K562 (cell line): ENCODE measurements around the gene DNAI7. TPM values are rescaled to one million over a fixed set of nuclear protein-coding genes. Genes with fewer than 3 reads are reported as not detected.

ENCODE experiments used
- ATAC-seq: fragments of 200-7000 bp; cut with Tn5 transposase; 3 replicates; pipeline ENCODE4 v1.9.1; 2020; ENCODE audit warnings: moderate library complexity
- BruUV-seq: library from RNA; stranded (reverse); fragments of 400-500 nt; replicated peaks from 2 replicates; lab custom pipeline; 2021; lab: Mats Ljungman, UMichigan
- CTCF ChIA-PET: fragments of 300-600 bp; formaldehyde crosslinking; extraction: SDS; loops from one replicate; lab custom pipeline; 2021; ENCODE audit warnings: low intra/inter-chr PET ratio; lab: Yijun Ruan, JAX
- POLR2A ChIA-PET: fragments of 300-600, 350-650 bp; sonication (Branson Sonifier 250); formaldehyde crosslinking; extraction: SDS; loops from one replicate; lab custom pipeline; 2021; ENCODE audit warnings: antibody characterized with exemption, inconsistent platforms; lab: Yijun Ruan, JAX
- DNase-seq, 4 experiments: peaks; one replicate each; pipeline versions ENCODE4 v3.0.0 to v3.0.0-alpha.2; 2011 to 2018; ENCODE audit warnings: low spot score in 3 of 4, mixed read lengths in 3 of 4; ENCODE audit errors: extremely low read depth in 1 of 4
- FAIRE-seq: peaks from 2 replicates; lab custom pipeline; 2011; peaks lifted over from hg19 to GRCh38; lab: Jason Lieb, UNC
- H2AFZ ChIP-seq: 2 replicates; pipeline ENCODE4 v1.6.0; 2011; ENCODE audit warnings: low read depth, low read length, control low read depth, inconsistent platforms
- H3K27ac ChIP-seq: fragments of 200-600 bp; 3 replicates; pipeline ENCODE4 v1.8.0; 2011; ENCODE audit warnings: low read depth, mild to moderate bottlenecking, control low read depth, inconsistent platforms, low read length, moderate library complexity, mixed read lengths; ENCODE audit errors: extremely low read depth
- H3K27me3 ChIP-seq, 2 experiments: fragments of 300-600 bp in 1 of 2; 2 replicates in 1 of 2; 3 replicates in 1 of 2; pipeline versions ENCODE4 v1.6.0 to v1.8.0; 2011; ENCODE audit warnings: inconsistent platforms in 2 of 2, low read length in 2 of 2, mild to moderate bottlenecking in 1 of 2, mixed read lengths in 1 of 2, moderate library complexity in 1 of 2; ENCODE audit not compliant: control insufficient read depth in 2 of 2, insufficient read depth in 2 of 2
- H3K36me3 ChIP-seq: fragments of 300-600 bp; 3 replicates; pipeline ENCODE4 v1.8.0; 2011; ENCODE audit warnings: mild to moderate bottlenecking, low read length, inconsistent platforms; ENCODE audit not compliant: control insufficient read depth, insufficient read depth
- H3K4me1 ChIP-seq, 2 experiments: fragments of 200-600 bp in 1 of 2; replicated peaks in 1 of 2; 2 replicates in 1 of 2; 3 replicates in 1 of 2; pipeline versions ENCODE4 v1.5.1 to v1.8.0; 2011; ENCODE audit warnings: inconsistent platforms in 2 of 2, low read length in 2 of 2, mild to moderate bottlenecking in 1 of 2, mixed read lengths in 1 of 2, moderate library complexity in 1 of 2; ENCODE audit not compliant: control insufficient read depth in 2 of 2, insufficient read depth in 2 of 2
- H3K4me2 ChIP-seq: 2 replicates; pipeline ENCODE4 v1.6.1; 2011; ENCODE audit warnings: low read length, control low read depth, inconsistent platforms, mixed read lengths; ENCODE audit not compliant: insufficient read depth
- H3K4me3 ChIP-seq: fragments of 200-600 bp; sonication (generic), shearing (Covaris generic); 2 replicates; pipeline ENCODE4 v1.5.1; 2016; ENCODE audit warnings: control low read depth, inconsistent platforms
- H3K79me2 ChIP-seq: fragments of 200-600 bp; 3 replicates; pipeline ENCODE4 v1.8.0; 2011; ENCODE audit warnings: low read length, inconsistent platforms; ENCODE audit not compliant: control insufficient read depth, insufficient read depth
- H3K9ac ChIP-seq, 2 experiments: 2 replicates each; pipeline versions ENCODE4 v1.6.0 to v1.6.1; 2011; ENCODE audit warnings: low read depth in 2 of 2, low read length in 2 of 2, control low read depth in 1 of 2, inconsistent platforms in 1 of 2, mild to moderate bottlenecking in 1 of 2, mixed read lengths in 1 of 2; ENCODE audit not compliant: insufficient read depth in 1 of 2
- H3K9me1 ChIP-seq: one replicate; pipeline ENCODE4 v1.6.0; 2011; ENCODE audit warnings: inconsistent platforms, mild to moderate bottlenecking, low read length, moderate library complexity; ENCODE audit not compliant: control insufficient read depth, insufficient read depth
- H3K9me3 ChIP-seq: replicated peaks from 2 replicates; pipeline ENCODE4 v1.5.1; 2011; ENCODE audit warnings: low read depth, low read length, inconsistent platforms; ENCODE audit not compliant: control insufficient read depth, insufficient read depth
- H4K20me1 ChIP-seq: replicated peaks from 2 replicates; pipeline ENCODE4 v1.6.1; 2011; ENCODE audit warnings: low read length, inconsistent platforms, mixed read lengths; ENCODE audit not compliant: control insufficient read depth, insufficient read depth
- CBFA2T3 ChIP-seq: fragments of 450-650 bp; IDR thresholded peaks from 2 replicates; pipeline ENCODE4 v1.6.1; 2017
- CBX8 ChIP-seq: fragments of 200-600 bp; sonication (generic); IDR thresholded peaks from 2 replicates; pipeline ENCODE4 v1.6.1; 2012; ENCODE audit warnings: borderline replicate concordance, mixed run types, low read depth, mild to moderate bottlenecking, moderate library complexity, mixed read lengths, low read length, control low read depth, inconsistent platforms; ENCODE audit not compliant: poor library complexity, severe bottlenecking; ENCODE audit errors: extremely low read depth
- CEBPB ChIP-seq: fragments of 450-650 bp; IDR thresholded peaks from 2 replicates; pipeline ENCODE4 v1.6.1; 2016; ENCODE audit warnings: missing genetic modification characterization, missing compliant biosample characterization
- CEBPG ChIP-seq, 3 experiments: fragments of 200-800 bp in 1 of 3; sonication (Bioruptor generic) in 1 of 3; sonication (generic) in 1 of 3; formaldehyde crosslinking in 1 of 3; IDR thresholded peaks in 2 of 3; conservative IDR thresholded peaks in 1 of 3; 2 replicates each; pipeline versions ENCODE4 v1.6.1 to v1.8.0; 2016 to 2022; ENCODE audit warnings: missing compliant biosample characterization in 2 of 3, missing genetic modification characterization in 2 of 3, mild to moderate bottlenecking in 1 of 3, missing genetic modification reagents in 1 of 3
- ETV6 ChIP-seq, 3 experiments: fragments of 150-350 bp in 1 of 3; sonication (generic) in 1 of 3; formaldehyde crosslinking in 1 of 3; IDR thresholded peaks; 2 replicates each; pipeline versions ENCODE4 v1.6.1 to v1.8.0; 2014 to 2022; ENCODE audit warnings: borderline replicate concordance in 2 of 3, low read depth in 2 of 3, antibody characterized with exemption in 1 of 3, low read length in 1 of 3, mild to moderate bottlenecking in 1 of 3, missing genetic modification reagents in 1 of 3
- MTA1 ChIP-seq: fragments of 450-650 bp; IDR thresholded peaks from 2 replicates; pipeline ENCODE4 v1.6.1; 2017; ENCODE audit warnings: borderline replicate concordance
- MXI1 ChIP-seq: IDR thresholded peaks from 2 replicates; pipeline ENCODE4 v1.6.1; 2011; ENCODE audit warnings: low read depth, mild to moderate bottlenecking, improper control_type of control experiment, low read length
- NRF1 ChIP-seq, 2 experiments: fragments of 450-650 bp; IDR thresholded peaks in 1 of 2; conservative IDR thresholded peaks in 1 of 2; 2 replicates each; pipeline ENCODE4 v1.6.1; 2014; ENCODE audit warnings: mild to moderate bottlenecking in 2 of 2
- PCBP2 ChIP-seq: fragments of 200-400 bp; formaldehyde crosslinking; IDR thresholded peaks from 2 replicates; pipeline ENCODE4 v1.6.1; 2018; ENCODE audit warnings: low read length, low read depth, mild to moderate bottlenecking, moderate library complexity; ENCODE audit not compliant: poor library complexity, severe bottlenecking
- RAD21 ChIP-seq, 2 experiments: fragments of 250-450 bp in 1 of 2; fragments of 450-650 bp in 1 of 2; sonication (Bioruptor Pico) in 1 of 2; formaldehyde crosslinking in 1 of 2; IDR thresholded peaks in 1 of 2; conservative IDR thresholded peaks in 1 of 2; 2 replicates each; pipeline versions ENCODE4 v1.4.0 to v1.8.0; 2020 to 2022; ENCODE audit warnings: mild to moderate bottlenecking in 2 of 2, moderate library complexity in 1 of 2
- RHOXF2B ChIP-seq: fragments of 250-450 bp; sonication (Bioruptor Pico); conservative IDR thresholded peaks from 2 replicates; pipeline ENCODE4 v1.5.1; 2021
- SMC3 ChIP-seq: conservative IDR thresholded peaks from 2 replicates; pipeline ENCODE4 v1.6.1; 2011; ENCODE audit warnings: low read depth, low read length, improper control_type of control experiment; ENCODE audit not compliant: insufficient read depth
- SRSF3 ChIP-seq: fragments of 200-400 bp; formaldehyde crosslinking; IDR thresholded peaks from 2 replicates; pipeline ENCODE4 v1.6.1; 2016; ENCODE audit warnings: mild to moderate bottlenecking, low read length, moderate library complexity; ENCODE audit not compliant: insufficient read depth
- TCF3 ChIP-seq: sonication (generic); formaldehyde crosslinking; IDR thresholded peaks from 2 replicates; pipeline ENCODE4 v1.4.0; 2020; ENCODE audit warnings: mild to moderate bottlenecking, missing genetic modification reagents
- TRIM28 ChIP-seq: fragments of 450-650 bp; IDR thresholded peaks from 2 replicates; pipeline ENCODE4 v1.6.1; 2017
- WGBS: fragments of 100-300 bp; shearing (Covaris generic); methylation state at CpG from one replicate; pipeline ENCODE4 v1.1.6; 2016; ENCODE audit warnings: low coverage, mixed read lengths; ENCODE audit not compliant: insufficient coverage; ENCODE audit errors: missing lambda C conversion rate; 5-methylcytosine and 5-hydroxymethylcytosine counted together
- in situ Hi-C: fragments of 300-500 bp; cut with MboI; formaldehyde crosslinking; loops from 4 replicates; pipeline ENCODE4 v1.15.0; 2018; ENCODE audit warnings: inconsistent platforms, mixed read lengths
- intact Hi-C: fragments of 100-400 bp; cut with micrococcal nuclease; formaldehyde crosslinking; loops from 2 replicates; pipeline ENCODE4 v1.14.2; 2022
- polyA plus RNA-seq, 8 experiments: library from polyadenylated mRNA; depleted of rRNA in 4 of 8; stranded (reverse) in 5 of 8; unstranded in 3 of 8; fragments of >200 nt; fragmentation: Nextera tagmentation in 2 of 8; fragmentation: Illumina TruSeq in 1 of 8; extraction: Ambion mirVana in 2 of 8; extraction: Trizol in 1 of 8; gene quantifications; 2 replicates each; pipeline versions ENCODE4 v1.2.1 to v1.2.3, GENCODE V29; 2011 to 2014; ENCODE audit warnings: inconsistent platforms in 1 of 8, missing spikeins in 1 of 8
- total RNA-seq, 7 experiments: library from RNA; depleted of rRNA in 6 of 7; stranded (reverse); fragments of >200 nt in 6 of 7; fragmentation: Illumina TruSeq in 2 of 7; extraction: Trizol in 2 of 7; gene quantifications; 2 replicates each; pipeline versions ENCODE4 v1.2.1 to v1.2.3, GENCODE V29; 2011 to 2021; ENCODE audit warnings: low replicate concordance in 1 of 7
- TF ChIP-seq, protein P1 (sequence below): fragments of 250-450 bp; sonication (Bioruptor Pico); IDR thresholded peaks from 2 replicates; pipeline ENCODE4 v1.5.0; 2021
- TF ChIP-seq, protein P2 (sequence below): fragments of 450-650 bp; IDR thresholded peaks from 2 replicates; pipeline ENCODE4 v1.6.1; 2016
- TF ChIP-seq, protein P3 (sequence below): fragments of 450-650 bp; formaldehyde crosslinking; IDR thresholded peaks from 2 replicates; pipeline ENCODE4 v1.4.0; 2022; ENCODE audit warnings: missing genetic modification characterization

DNAI7 gene
- total and polyA plus RNA-seq, 9 of the 15 experiments (the other 6 are each of a cell fraction or from before 2014, with no cell fraction given): 0.06 to 0.76 (median 0.17) TPM; not detected in 1

DNA sequence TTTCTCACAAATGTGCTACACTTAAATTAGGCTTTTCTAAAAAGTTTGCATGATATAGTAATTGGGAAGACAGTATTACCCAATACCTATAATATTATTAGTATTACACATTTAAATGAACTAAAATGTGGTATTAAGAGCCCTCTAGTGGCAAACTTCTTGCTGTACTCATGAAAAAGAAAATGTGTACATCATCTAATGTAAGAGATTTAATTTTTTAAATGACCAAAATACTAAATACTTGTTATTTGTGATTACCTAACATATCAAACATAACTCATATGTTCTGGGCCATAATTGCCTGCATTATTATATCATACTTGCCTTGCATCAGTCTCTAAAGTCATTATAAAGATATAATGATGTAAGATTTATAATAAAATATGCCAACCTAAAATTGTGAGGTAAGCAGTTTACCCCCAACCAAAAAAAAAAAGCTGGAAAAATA, 64.2 kb downstream of the DNAI7 start (continued):
- TF ChIP-seq, protein P1, sequence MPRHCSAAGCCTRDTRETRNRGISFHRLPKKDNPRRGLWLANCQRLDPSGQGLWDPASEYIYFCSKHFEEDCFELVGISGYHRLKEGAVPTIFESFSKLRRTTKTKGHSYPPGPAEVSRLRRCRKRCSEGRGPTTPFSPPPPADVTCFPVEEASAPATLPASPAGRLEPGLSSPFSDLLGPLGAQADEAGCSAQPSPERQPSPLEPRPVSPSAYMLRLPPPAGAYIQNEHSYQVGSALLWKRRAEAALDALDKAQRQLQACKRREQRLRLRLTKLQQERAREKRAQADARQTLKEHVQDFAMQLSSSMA (CRISPR knock-in tag): no peak
- TF ChIP-seq SMC3 (0 out of 2 replicates have a peak, but pooled peaks have one; percentile 31), RAD21 (CRISPR knock-in tag; conservative IDR thresholded peaks at IDR 0.05 in 1 of 2, IDR thresholded peaks at IDR 0.05 in 1 of 2) (peak; percentile 86 to 91), MXI1 (no peak), CEBPG (CRISPR knock-in tag; IDR thresholded peaks at IDR 0.05) (no peak), CEBPG (tag; conservative IDR thresholded peaks at IDR 0.05 in 1 of 2, IDR thresholded peaks at IDR 0.05 in 1 of 2) (peak; percentile 83 to 91), CEBPB (peak; percentile 89)
- TF ChIP-seq, all 486 proteins: peak for 8

DNA sequence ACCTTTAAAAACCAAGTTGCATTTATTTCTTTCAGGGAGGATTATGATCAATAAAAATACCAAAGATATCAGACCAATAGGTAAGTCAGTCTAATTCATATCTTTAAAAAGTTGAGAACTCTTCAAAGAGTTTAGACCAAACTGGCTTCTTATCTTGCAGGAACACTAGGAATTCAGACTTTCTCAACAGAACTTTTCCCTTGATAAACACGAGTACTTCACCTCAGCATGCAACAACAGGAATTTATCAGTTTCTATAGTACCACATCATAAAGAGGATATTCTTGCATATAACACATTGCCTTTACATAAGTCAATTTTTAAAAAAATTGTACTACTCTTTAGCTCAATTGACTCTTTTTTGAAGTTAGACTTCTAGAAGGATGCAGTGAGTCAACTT, 68.2 kb downstream of the DNAI7 start:
- H3K4me3 ChIP-seq: no peak overlapping the region
- WGBS: 0% methylated on average over 1 of the region's 1 CpG
- no peaks in the 10 kb centered on the region for H3K9me1 ChIP-seq
- H3K36me3 ChIP-seq: no peaks in the 10 kb centered on the region
- intact Hi-C loops: no loop called here
- H3K79me2 ChIP-seq: no peaks in the 10 kb centered on the region
- H3K27ac ChIP-seq: no peak overlapping the region
- no peak overlapping the region for H2AFZ ChIP-seq
- BruUV-seq: no TSS peak
- H3K9ac ChIP-seq: no peak overlapping the region
- no peaks in the 10 kb centered on the region for H3K4me1 ChIP-seq
- in situ Hi-C loops: no loop called here
- H4K20me1 ChIP-seq: no peaks in the 10 kb centered on the region
- H3K27me3 ChIP-seq: no peaks in the 10 kb centered on the region
- FAIRE-seq (no peak), ATAC-seq (no peak), DNase-seq (peak in 1 of 4 experiments; percentile 12)
- no peaks in the 10 kb centered on the region for H3K9me3 ChIP-seq
- CTCF ChIA-PET: no interaction called here
- POLR2A ChIA-PET: interaction anchor here (0.6 kb wide), 3 partner anchors 88 to 898 kb away, joined by 3 read pairs; no protein-coding TSS in a partner anchor
- H3K4me2 ChIP-seq: no peak overlapping the region
- TF ChIP-seq NRF1 (conservative IDR thresholded peaks at IDR 0.05 in 1 of 2, IDR thresholded peaks at IDR 0.05 in 1 of 2) (no peak), ETV6 (IDR thresholded peaks at IDR 0.05; ENCODE audit: borderline replicate concordance in 1 of 2, low read depth in 2 of 2, low read length in 1 of 2) (no peak), ETV6 (CRISPR knock-in tag; IDR thresholded peaks at IDR 0.05; ENCODE audit: borderline replicate concordance) (no peak), PCBP2 (no peak), TCF3 (CRISPR knock-in tag) (peak; percentile 44; the same call in 1 of the 2 replicates), CBX8 (no peak), TRIM28 (no peak), CBFA2T3 (0 out of 2 replicates have a peak, but pooled peaks have one; percentile 15), MTA1 (no peak), RHOXF2B (CRISPR knock-in tag) (no peak), SRSF3 (no peak)
- TF ChIP-seq, protein P2, sequence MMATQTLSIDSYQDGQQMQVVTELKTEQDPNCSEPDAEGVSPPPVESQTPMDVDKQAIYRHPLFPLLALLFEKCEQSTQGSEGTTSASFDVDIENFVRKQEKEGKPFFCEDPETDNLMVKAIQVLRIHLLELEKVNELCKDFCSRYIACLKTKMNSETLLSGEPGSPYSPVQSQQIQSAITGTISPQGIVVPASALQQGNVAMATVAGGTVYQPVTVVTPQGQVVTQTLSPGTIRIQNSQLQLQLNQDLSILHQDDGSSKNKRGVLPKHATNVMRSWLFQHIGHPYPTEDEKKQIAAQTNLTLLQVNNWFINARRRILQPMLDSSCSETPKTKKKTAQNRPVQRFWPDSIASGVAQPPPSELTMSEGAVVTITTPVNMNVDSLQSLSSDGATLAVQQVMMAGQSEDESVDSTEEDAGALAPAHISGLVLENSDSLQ: no peak
- TF ChIP-seq, protein P3, sequence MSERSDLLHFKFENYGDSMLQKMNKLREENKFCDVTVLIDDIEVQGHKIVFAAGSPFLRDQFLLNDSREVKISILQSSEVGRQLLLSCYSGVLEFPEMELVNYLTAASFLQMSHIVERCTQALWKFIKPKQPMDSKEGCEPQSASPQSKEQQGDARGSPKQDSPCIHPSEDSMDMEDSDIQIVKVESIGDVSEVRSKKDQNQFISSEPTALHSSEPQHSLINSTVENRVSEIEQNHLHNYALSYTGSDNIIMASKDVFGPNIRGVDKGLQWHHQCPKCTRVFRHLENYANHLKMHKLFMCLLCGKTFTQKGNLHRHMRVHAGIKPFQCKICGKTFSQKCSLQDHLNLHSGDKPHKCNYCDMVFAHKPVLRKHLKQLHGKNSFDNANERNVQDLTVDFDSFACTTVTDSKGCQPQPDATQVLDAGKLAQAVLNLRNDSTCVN: no peak
